CD4-positive, alpha-beta memory T cell (primary cell): Measurements from ENCODE around the gene PELI3. TPM values are rescaled to one million over a fixed set of nuclear protein-coding genes. Genes with fewer than 3 reads are reported as not detected.

Experiments used
- CTCF ChIA-PET: fragments of 350-600 bp; sonication (Branson Sonifier 250); formaldehyde crosslinking; loops from one replicate; lab custom pipeline; 2021; ENCODE audit warnings: inconsistent platforms; ENCODE audit not compliant: partially characterized antibody; lab: Charles Lee
- POLR2A ChIA-PET: fragments of 350-600 bp; sonication (Branson Sonifier 250); formaldehyde crosslinking; loops from one replicate; lab custom pipeline; 2021; ENCODE audit not compliant: partially characterized antibody; lab: Charles Lee
- DNase-seq, 5 donors: peaks; one replicate each; pipeline versions ENCODE4 v3.0.0 to v3.0.0-alpha.2; 2020 to 2022; ENCODE audit warnings: mixed read lengths in 1 of 5
- H3K27ac ChIP-seq: one replicate; pipeline ENCODE4 v1.7.0; 2013; ENCODE audit warnings: low read depth, low read length
- H3K27me3 ChIP-seq: 2 replicates; pipeline ENCODE4 v1.7.0; 2013; ENCODE audit warnings: mild to moderate bottlenecking, low read length, moderate library complexity; ENCODE audit not compliant: insufficient read depth
- H3K36me3 ChIP-seq: 2 replicates; pipeline ENCODE4 v1.7.0; 2013; ENCODE audit warnings: mild to moderate bottlenecking, low read length, moderate library complexity; ENCODE audit not compliant: insufficient read depth
- H3K4me1 ChIP-seq: 2 replicates; pipeline ENCODE4 v1.7.0; 2013; ENCODE audit warnings: mild to moderate bottlenecking, low read length, moderate library complexity; ENCODE audit not compliant: insufficient read depth
- H3K4me3 ChIP-seq, 2 donors: one replicate each; pipeline ENCODE4 v1.7.0; 2013; ENCODE audit warnings: low read length in 2 of 2, mild to moderate bottlenecking in 1 of 2
- H3K9me3 ChIP-seq, 2 donors: one replicate each; pipeline ENCODE4 v1.7.0; 2013; ENCODE audit warnings: low read length in 2 of 2, control low read depth in 1 of 2; ENCODE audit not compliant: control insufficient read depth in 1 of 2
- H3K27ac Mint-ChIP-seq, 7 donors: one replicate each; pipeline ENCODE4 v1.8.0; 2020 to 2021; ENCODE audit warnings: mixed read lengths in 7 of 7, mild to moderate bottlenecking in 6 of 7, inconsistent platforms in 3 of 7, moderate library complexity in 3 of 7
- H3K27me3 Mint-ChIP-seq, 2 donors: one replicate each; pipeline ENCODE4 v1.8.0; 2020 to 2021; ENCODE audit warnings: mixed read lengths in 2 of 2
- H3K36me3 Mint-ChIP-seq, 2 donors: one replicate each; pipeline ENCODE4 v1.8.0; 2020 to 2021; ENCODE audit warnings: mixed read lengths in 2 of 2, inconsistent platforms in 1 of 2, mild to moderate bottlenecking in 1 of 2
- H3K4me1 Mint-ChIP-seq, 4 donors: one replicate each; pipeline ENCODE4 v1.8.0; 2020 to 2021; ENCODE audit warnings: mixed read lengths in 4 of 4, mild to moderate bottlenecking in 1 of 4
- H3K4me3 Mint-ChIP-seq, 8 donors: one replicate each; pipeline ENCODE4 v1.8.0; 2020 to 2021; ENCODE audit warnings: mixed read lengths in 8 of 8, mild to moderate bottlenecking in 7 of 8, moderate library complexity in 6 of 8, inconsistent platforms in 3 of 8
- H3K9me3 Mint-ChIP-seq, 8 donors: one replicate each; pipeline ENCODE4 v1.8.0; 2020 to 2021; ENCODE audit warnings: mixed read lengths in 8 of 8, mild to moderate bottlenecking in 5 of 8, inconsistent platforms in 3 of 8, moderate library complexity in 1 of 8
- intact Hi-C: fragments of 100-400 bp; cut with micrococcal nuclease; formaldehyde crosslinking; loops from one replicate; pipeline ENCODE4 v1.15.1; 2023
- polyA plus RNA-seq, 2 donors: library from polyadenylated mRNA; unstranded; fragments of 300-500 nt; fragmentation: Illumina TruSeq; gene quantifications; one replicate each; pipeline ENCODE4 v1.2.3, GENCODE V29; 2021
- total RNA-seq, 2 experiments: library from RNA; stranded (reverse); gene quantifications; one replicate each; pipeline ENCODE4 v1.2.3, GENCODE V29; 2021

Gene PELI3
- total and polyA plus RNA-seq, 4 experiments from 2014 or later = 4.0 to 25.9 (median 16.1) TPM

DNA sequence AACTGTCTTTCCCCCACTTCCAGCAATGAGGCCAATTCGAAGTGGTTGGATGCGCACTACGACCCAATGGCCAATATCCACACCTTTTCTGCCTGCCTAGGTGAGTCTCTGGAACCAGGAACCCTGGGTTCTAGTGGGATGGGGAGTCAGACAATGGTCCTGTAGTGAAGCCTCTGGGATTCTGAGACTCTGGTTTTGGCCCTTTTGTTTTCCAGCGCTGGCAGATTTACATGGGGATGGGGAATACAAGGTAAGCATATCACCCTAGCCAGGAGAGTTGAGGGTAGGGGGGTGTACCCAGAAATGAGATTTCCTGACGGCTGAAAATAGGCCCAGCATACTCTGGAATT lies 44.3 kb downstream of the PELI3 start:
- Histone ChIP-seq H3K4me3 (peak overlapping the region; percentile 90 to 94), H3K36me3 (peaks cover 8% of the 10 kb centered on the region), H3K27me3 (no peaks in the 10 kb centered on the region), H3K4me1 (peaks cover 18% of the 10 kb centered on the region), H3K9me3 (no peaks in the 10 kb centered on the region), H3K27ac (peak overlapping the region; percentile 58)
- H3K36me3 Mint-ChIP-seq = peaks cover 6 to 19% of the 10 kb centered on the region in 2 donors
- H3K4me3 Mint-ChIP-seq = peak overlapping the region; percentile 86 to 91 (median 90)
- peak overlapping the region; percentile 56 to 91 (median 81) for H3K27ac Mint-ChIP-seq
- H3K9me3 Mint-ChIP-seq = no peaks in the 10 kb centered on the region
- H3K27me3 Mint-ChIP-seq = no peaks in the 10 kb centered on the region
- POLR2A ChIA-PET = interaction anchor here (0.7 to 3.5 kb wide), 7 partner anchors 31 to 927 kb away, joined by 3 to 19 read pairs (median 8); partner anchors contain the start of genes ACTN3, DPP3, PELI3 and RBM4B
- DNase-seq = no peak
- CTCF ChIA-PET = interaction anchor here (0.5 to 0.6 kb wide), 2 partner anchors 9 to 22 kb away, joined by 3 read pairs; no protein-coding TSS in a partner anchor
- intact Hi-C loops = loop anchor here (2.0 kb wide), 1 partner anchor 30 kb away; the partner anchor contains the start of gene DPP3
- H3K4me1 Mint-ChIP-seq = peaks cover 8 to 19% (median 17%) of the 10 kb centered on the region in 4 donors

GRCh38 chr11:66523611-66524010 lies 56.9 kb downstream of the PELI3 start:
- Mint-ChIP-seq H3K9me3 (no peaks in the 10 kb centered on the region), H3K27me3 (no peaks in the 10 kb centered on the region), H3K36me3 (peaks cover 36 to 41% of the 10 kb centered on the region in 2 donors), H3K27ac (no peak overlapping the region), H3K4me3 (no peak overlapping the region), H3K4me1 (peaks cover 0 to 3% (median 0%) of the 10 kb centered on the region in 4 donors)
- Histone ChIP-seq H3K4me3 (no peak overlapping the region), H3K27ac (no peak overlapping the region), H3K4me1 (no peaks in the 10 kb centered on the region), H3K9me3 (no peaks in the 10 kb centered on the region), H3K36me3 (peaks cover 6% of the 10 kb centered on the region), H3K27me3 (no peaks in the 10 kb centered on the region)
- intact Hi-C loops = no loop called here
- ChIA-PET POLR2A (no interaction called here), CTCF (no interaction called here)
- no peak for DNase-seq

DNA sequence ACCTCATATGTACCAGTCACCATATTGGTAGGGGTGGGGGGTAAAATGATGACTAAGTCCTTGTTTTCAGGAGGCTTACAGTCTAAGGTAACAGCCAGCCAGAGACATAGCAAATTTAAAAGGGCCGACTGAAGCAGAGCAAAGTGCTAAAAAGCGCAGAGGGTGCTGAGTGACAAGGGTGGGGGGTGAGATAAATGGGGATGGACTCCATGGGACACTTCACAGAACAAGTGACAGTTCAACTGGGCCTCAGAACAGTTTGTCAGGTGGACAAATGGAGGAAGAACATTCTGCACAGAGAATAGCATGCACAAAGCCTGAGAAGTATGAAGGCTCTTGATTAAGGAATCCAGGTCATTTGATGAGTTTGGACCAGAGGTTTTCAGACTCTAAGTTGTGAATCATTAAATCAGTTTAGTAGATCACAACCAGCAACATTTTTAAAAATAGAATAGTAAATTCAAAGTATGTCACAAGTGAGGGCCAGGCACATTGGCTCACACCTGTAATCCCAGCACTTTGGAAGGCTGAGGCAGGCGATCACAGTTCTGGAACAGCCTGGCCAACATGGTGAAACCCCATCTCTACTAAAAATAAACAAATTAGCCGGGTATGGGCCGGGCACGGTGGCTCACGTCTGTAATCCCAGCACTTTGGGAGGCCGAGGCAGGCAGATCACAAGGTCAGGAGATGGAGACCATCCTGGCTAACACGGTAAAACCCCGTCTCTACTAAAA lies 57.8 kb downstream of the PELI3 start:
- Histone ChIP-seq H3K4me1 (no peaks in the 10 kb centered on the region), H3K36me3 (peaks cover 6% of the 10 kb centered on the region), H3K27ac (no peak overlapping the region), H3K4me3 (no peak overlapping the region), H3K27me3 (no peaks in the 10 kb centered on the region), H3K9me3 (no peaks in the 10 kb centered on the region)
- no peak for DNase-seq
- Mint-ChIP-seq H3K4me1 (peaks cover 0 to 4% (median 0%) of the 10 kb centered on the region in 4 donors), H3K4me3 (no peak overlapping the region), H3K36me3 (peaks cover 33 to 44% of the 10 kb centered on the region in 2 donors), H3K9me3 (no peaks in the 10 kb centered on the region), H3K27ac (no peak overlapping the region), H3K27me3 (no peaks in the 10 kb centered on the region)
- intact Hi-C loops = no loop called here
- CTCF ChIA-PET = no interaction called here
- POLR2A ChIA-PET = no interaction called here

Other genes starting within 250 kb of the PELI3 start
- gene KLC2, start 209.2 kb upstream of the PELI3 start, total RNA-seq = 10 to 100 TPM; 33.6 to 34.0 TPM
- 1 to 10 TPM; 1.7 to 7.3 TPM for gene KLC2, start 209.2 kb upstream of the PELI3 start, polyA plus RNA-seq
- 10 to 100 TPM; 76.4 to 79.4 TPM for gene RAB1B, start 198.3 kb upstream of the PELI3 start, total RNA-seq
- 10 to 100 TPM in 1 of 2 donors, 1 to 10 TPM in 1; 9.7 to 15.2 TPM for gene RAB1B, start 198.3 kb upstream of the PELI3 start, polyA plus RNA-seq
- gene CNIH2, start 188.7 kb upstream of the PELI3 start, total RNA-seq = 1 to 10 TPM; 1.4 to 1.8 TPM
- gene CNIH2, start 188.7 kb upstream of the PELI3 start, polyA plus RNA-seq = not detected
- gene YIF1A, start 177.8 kb upstream of the PELI3 start, total RNA-seq = 10 to 100 TPM; 40.4 to 45.1 TPM
- gene YIF1A, start 177.8 kb upstream of the PELI3 start, polyA plus RNA-seq = 10 to 100 TPM; 53.4 to 77.5 TPM
- not detected for gene TMEM151A, start 175.0 kb upstream of the PELI3 start, total RNA-seq
- not detected for gene TMEM151A, start 175.0 kb upstream of the PELI3 start, polyA plus RNA-seq
- gene CD248, start 149.9 kb upstream of the PELI3 start, total RNA-seq = under 1 TPM in 1 of 2 experiments, not detected in 1; 0.12 TPM
- gene CD248, start 149.9 kb upstream of the PELI3 start, polyA plus RNA-seq = under 1 TPM in 1 of 2 donors, not detected in 1; 0.18 TPM
- gene RIN1, start 130.5 kb upstream of the PELI3 start, total RNA-seq = 10 to 100 TPM in 1 of 2 experiments, 1 to 10 TPM in 1; 5.8 to 10.1 TPM
- gene RIN1, start 130.5 kb upstream of the PELI3 start, polyA plus RNA-seq = 1 to 10 TPM; 2.1 to 4.9 TPM
- gene BRMS1, start 121.8 kb upstream of the PELI3 start, total RNA-seq = 10 to 100 TPM; 49.8 to 50.8 TPM
- gene BRMS1, start 121.8 kb upstream of the PELI3 start, polyA plus RNA-seq = 10 to 100 TPM; 70.3 to 78.7 TPM
- 1 to 10 TPM; 9.7 to 9.8 TPM for gene B4GAT1, start 119.3 kb upstream of the PELI3 start, total RNA-seq
- 10 to 100 TPM; 12.2 to 12.7 TPM for gene B4GAT1, start 119.3 kb upstream of the PELI3 start, polyA plus RNA-seq
- 10 to 100 TPM; 15.0 to 15.5 TPM for gene SLC29A2, start 95.1 kb upstream of the PELI3 start, total RNA-seq
- gene SLC29A2, start 95.1 kb upstream of the PELI3 start, polyA plus RNA-seq = 1 to 10 TPM in 1 of 2 donors, under 1 TPM in 1; 0.87 to 3.1 TPM
- gene NPAS4, start 45.9 kb upstream of the PELI3 start, total RNA-seq = not detected
- gene NPAS4, start 45.9 kb upstream of the PELI3 start, polyA plus RNA-seq = not detected
- 10 to 100 TPM; 22.0 to 27.9 TPM for gene MRPL11, start 28.1 kb upstream of the PELI3 start, total RNA-seq
- gene MRPL11, start 28.1 kb upstream of the PELI3 start, polyA plus RNA-seq = 10 to 100 TPM; 76.9 to 78.1 TPM
- gene DPP3, start 13.5 kb downstream of the PELI3 start, total RNA-seq = 10 to 100 TPM; 21.0 to 24.0 TPM
- 10 to 100 TPM; 27.8 to 31.0 TPM for gene DPP3, start 13.5 kb downstream of the PELI3 start, polyA plus RNA-seq
- gene BBS1, start 43.7 kb downstream of the PELI3 start, total RNA-seq = 10 to 100 TPM; 37.3 to 41.3 TPM
- gene BBS1, start 43.7 kb downstream of the PELI3 start, polyA plus RNA-seq = 10 to 100 TPM in 1 of 2 donors, 1 to 10 TPM in 1; 8.9 to 15.5 TPM
- gene ZDHHC24, start 79.1 kb downstream of the PELI3 start, total RNA-seq = 10 to 100 TPM; 24.5 to 27.2 TPM
- gene ZDHHC24, start 79.1 kb downstream of the PELI3 start, polyA plus RNA-seq = 10 to 100 TPM; 12.2 to 15.1 TPM
- gene ACTN3, start 80.0 kb downstream of the PELI3 start, total RNA-seq = under 1 TPM; 0.17 to 0.20 TPM
- gene ACTN3, start 80.0 kb downstream of the PELI3 start, polyA plus RNA-seq = not detected
- 10 to 100 TPM; 28.1 to 31.7 TPM for gene CTSF, start 101.7 kb downstream of the PELI3 start, total RNA-seq
- 10 to 100 TPM; 13.3 to 18.5 TPM for gene CTSF, start 101.7 kb downstream of the PELI3 start, polyA plus RNA-seq
- not detected for gene CCDC87, start 126.2 kb downstream of the PELI3 start, total RNA-seq
- under 1 TPM in 1 of 2 donors, not detected in 1; 0.34 TPM for gene CCDC87, start 126.2 kb downstream of the PELI3 start, polyA plus RNA-seq
- gene CCS, start 126.3 kb downstream of the PELI3 start, total RNA-seq = 10 to 100 TPM; 61.0 to 61.5 TPM
- 10 to 100 TPM; 36.1 to 38.7 TPM for gene CCS, start 126.3 kb downstream of the PELI3 start, polyA plus RNA-seq
- 100 to 1,000 TPM; 158 to 196 TPM for gene RBM14, start 149.7 kb downstream of the PELI3 start, total RNA-seq
- 10 to 100 TPM; 66.2 to 78.2 TPM for gene RBM14, start 149.7 kb downstream of the PELI3 start, polyA plus RNA-seq
- gene RBM4, start 171.8 kb downstream of the PELI3 start, total RNA-seq = 100 to 1,000 TPM; 183 to 189 TPM
- gene RBM4, start 171.8 kb downstream of the PELI3 start, polyA plus RNA-seq = 100 to 1,000 TPM; 213 to 231 TPM
- 10 to 100 TPM; 26.6 to 26.9 TPM for gene RBM4B, start 211.0 kb downstream of the PELI3 start, total RNA-seq
- gene RBM4B, start 211.0 kb downstream of the PELI3 start, polyA plus RNA-seq = 10 to 100 TPM in 1 of 2 donors, 1 to 10 TPM in 1; 6.3 to 15.4 TPM